GM12875 (cell line): ENCODE data around the gene PANX2.
"Not testable (repeated sequence)": the region's sequence is repeated elsewhere in the genome, so short reads cannot be mapped to it uniquely, and the experiment has no call there.

Experiments used
- H3K4me3 ChIP-seq: one replicate; pipeline ENCODE4 v1.5.1; 2011; ENCODE audit warnings: low read depth, low read length, control low read depth
- CTCF ChIP-seq: IDR thresholded peaks from 2 replicates; pipeline ENCODE4 v1.5.1; 2011; ENCODE audit warnings: low read depth, mild to moderate bottlenecking, control low read depth, inconsistent platforms, low read length, moderate library complexity, borderline replicate concordance; ENCODE audit not compliant: insufficient read depth

PANX2 gene

GRCh38 chr22:50160947-50161346 is 9.6 kb upstream of the PANX2 start:
- H3K4me3 ChIP-seq = no peak overlapping the region
- TF ChIP-seq CTCF = no peak

- TF ChIP-seq CTCF = no peak
- no peak overlapping the region for H3K4me3 ChIP-seq
Measured at GRCh38 chr22:50161508-50162390, 8.8 kb upstream of the PANX2 start.

GRCh38 chr22:50162391-50162956 is 8.1 kb upstream of the PANX2 start:
- no peak for TF ChIP-seq CTCF

GRCh38 chr22:50165436-50166123 is 5.0 kb upstream of the PANX2 start:
- TF ChIP-seq CTCF = no peak
- no peak overlapping the region for H3K4me3 ChIP-seq

More at GRCh38 chr22:50162391-50162956, 8.1 kb upstream of the PANX2 start:
- H3K4me3 ChIP-seq = no peak overlapping the region

- H3K4me3 ChIP-seq = no peak overlapping the region
- TF ChIP-seq CTCF = no peak
Measured at GRCh38 chr22:50167689-50168489, 2.6 kb upstream of the PANX2 start.

GRCh38 chr22:50168490-50169180 is 1.9 kb upstream of the PANX2 start:
- H3K4me3 ChIP-seq = not testable (repeated sequence)

GRCh38 chr22:50169181-50169759 is 1.3 kb upstream of the PANX2 start:
- no peak for TF ChIP-seq CTCF
- H3K4me3 ChIP-seq = no peak overlapping the region
